Tibial artery (tissue), 4 donors: ENCODE results near the gene EPB41L4B.

Experiments used
- DNase-seq, 2 donors: peaks; one replicate each; pipeline ENCODE4 v3.0.0-alpha.2; 2019
- H3K27ac ChIP-seq, 2 donors: fragments of 200-600 bp; sonication (generic) in 1 of 2; 1 replicate in 1 of 2; 2 replicates in 1 of 2; pipeline ENCODE4 v1.5.1; 2018 to 2019; ENCODE audit warnings: mild to moderate bottlenecking in 1 of 2
- H3K27me3 ChIP-seq, 2 donors: fragments of 200-600 bp; sonication (generic) in 1 of 2; one replicate each; pipeline versions ENCODE4 v1.5.1 to v1.6.0; 2016 to 2019
- H3K36me3 ChIP-seq, 3 donors: fragments of 200-600 bp; sonication (generic) in 2 of 3; one replicate each; pipeline ENCODE4 v1.5.1; 2016 to 2019; ENCODE audit warnings: mild to moderate bottlenecking in 2 of 3
- H3K4me1 ChIP-seq, 4 donors: fragments of 200-600 bp; sonication (generic) in 2 of 4; 1 replicate in 3 of 4; 2 replicates in 1 of 4; pipeline ENCODE4 v1.5.1; 2016 to 2019
- H3K4me3 ChIP-seq, 2 donors: fragments of 200-600 bp; sonication (generic) in 1 of 2; 1 replicate in 1 of 2; 2 replicates in 1 of 2; pipeline ENCODE4 v1.5.1; 2018 to 2019; ENCODE audit warnings: mild to moderate bottlenecking in 2 of 2
- H3K9me3 ChIP-seq, 3 donors: fragments of 200-600 bp; sonication (generic) in 1 of 3; one replicate each; pipeline ENCODE4 v1.5.1; 2016 to 2019
- intact Hi-C: fragments of 100-400 bp; cut with DNase I; formaldehyde crosslinking; loops from one replicate; pipeline ENCODE4 v1.15.0; 2023; ENCODE audit warnings: low total_unique reads
- TF ChIP-seq, protein P1 (sequence below), 2 experiments: fragments of 200-600 bp in 1 of 2; fragments of 450-650 bp in 1 of 2; IDR thresholded peaks; one replicate each; pipeline ENCODE4 v1.5.1; 2017 to 2019; ENCODE audit warnings: antibody characterized with exemption in 2 of 2, mild to moderate bottlenecking in 1 of 2, moderate library complexity in 1 of 2

Gene EPB41L4B

GRCh38 chr9:109149089-109149488 is 171.8 kb downstream of the EPB41L4B start:
- Histone ChIP-seq H3K27me3 (no peaks in the 10 kb centered on the region), H3K4me3 (no peak overlapping the region), H3K9me3 (no peaks in the 10 kb centered on the region), H3K4me1 (no peaks in the 10 kb centered on the region), H3K36me3 (no peaks in the 10 kb centered on the region), H3K27ac (no peak overlapping the region)
- intact Hi-C loops, result no loop called here
- TF ChIP-seq, protein P1, sequence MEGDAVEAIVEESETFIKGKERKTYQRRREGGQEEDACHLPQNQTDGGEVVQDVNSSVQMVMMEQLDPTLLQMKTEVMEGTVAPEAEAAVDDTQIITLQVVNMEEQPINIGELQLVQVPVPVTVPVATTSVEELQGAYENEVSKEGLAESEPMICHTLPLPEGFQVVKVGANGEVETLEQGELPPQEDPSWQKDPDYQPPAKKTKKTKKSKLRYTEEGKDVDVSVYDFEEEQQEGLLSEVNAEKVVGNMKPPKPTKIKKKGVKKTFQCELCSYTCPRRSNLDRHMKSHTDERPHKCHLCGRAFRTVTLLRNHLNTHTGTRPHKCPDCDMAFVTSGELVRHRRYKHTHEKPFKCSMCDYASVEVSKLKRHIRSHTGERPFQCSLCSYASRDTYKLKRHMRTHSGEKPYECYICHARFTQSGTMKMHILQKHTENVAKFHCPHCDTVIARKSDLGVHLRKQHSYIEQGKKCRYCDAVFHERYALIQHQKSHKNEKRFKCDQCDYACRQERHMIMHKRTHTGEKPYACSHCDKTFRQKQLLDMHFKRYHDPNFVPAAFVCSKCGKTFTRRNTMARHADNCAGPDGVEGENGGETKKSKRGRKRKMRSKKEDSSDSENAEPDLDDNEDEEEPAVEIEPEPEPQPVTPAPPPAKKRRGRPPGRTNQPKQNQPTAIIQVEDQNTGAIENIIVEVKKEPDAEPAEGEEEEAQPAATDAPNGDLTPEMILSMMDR (IDR thresholded peaks at IDR 0.05), result no peak
- no peak for DNase-seq

DNA sequence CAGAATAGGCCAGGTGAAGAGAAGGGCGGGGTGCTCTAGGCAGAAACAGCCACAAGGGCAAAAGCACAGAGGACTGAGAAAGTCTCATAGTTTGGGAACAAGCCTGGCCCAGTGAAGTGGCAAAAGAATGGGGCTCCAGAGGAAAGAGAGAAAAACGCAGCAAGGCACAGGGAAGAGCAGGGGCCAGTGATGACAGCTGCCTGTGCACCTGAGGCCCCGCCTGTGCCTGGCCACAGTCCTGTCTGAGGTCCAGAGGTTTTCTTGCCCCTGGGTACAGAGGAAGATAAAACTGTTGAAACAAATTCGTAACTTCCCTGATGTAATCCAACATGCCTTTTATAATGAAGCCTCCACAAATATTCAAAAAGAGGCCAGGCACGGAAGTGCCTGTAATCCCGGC is 175.8 kb downstream of the EPB41L4B start:
- no peaks in the 10 kb centered on the region for H3K9me3 ChIP-seq
- H3K4me1 ChIP-seq, result no peaks in the 10 kb centered on the region
- no peaks in the 10 kb centered on the region for H3K36me3 ChIP-seq
- no peak for DNase-seq
- no peaks in the 10 kb centered on the region for H3K27me3 ChIP-seq
- TF ChIP-seq, protein P1 (IDR thresholded peaks at IDR 0.05), result no peak
- no peak overlapping the region for H3K27ac ChIP-seq
- H3K4me3 ChIP-seq, result no peak overlapping the region
- intact Hi-C loops, result no loop called here

DNA sequence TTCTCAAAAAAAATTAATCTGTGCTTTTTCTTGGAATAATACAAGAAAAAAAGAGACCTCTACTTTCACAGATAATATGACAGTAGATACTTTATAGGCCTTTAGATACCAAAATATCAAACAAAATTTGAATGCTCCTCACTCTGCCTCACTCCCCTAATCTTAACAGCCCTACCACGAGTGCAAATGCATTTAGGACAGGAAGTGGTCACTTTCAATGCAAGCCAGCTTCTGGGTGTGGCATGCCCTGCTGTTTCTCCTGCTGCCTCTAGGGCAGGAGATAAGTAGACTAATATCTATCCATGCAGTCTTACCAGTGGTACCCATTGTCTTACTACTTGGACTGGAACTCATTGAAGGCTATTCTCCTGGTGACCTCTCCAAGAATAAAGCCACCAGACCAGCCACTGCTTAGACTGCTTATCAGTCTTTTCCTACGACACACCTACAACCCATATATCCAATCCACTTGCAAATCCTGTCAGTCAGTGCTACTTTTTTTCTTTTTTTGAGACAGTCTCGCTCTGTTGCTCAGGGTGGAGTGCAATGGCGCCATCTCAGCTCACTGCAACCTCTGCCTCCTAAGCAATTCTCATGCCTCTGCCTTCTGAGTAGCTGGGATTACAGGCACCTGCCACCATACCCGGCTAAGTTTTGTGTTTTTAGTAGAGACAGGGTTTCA is 176.8 kb downstream of the EPB41L4B start:
- Histone ChIP-seq H3K27me3 (no peaks in the 10 kb centered on the region), H3K36me3 (no peaks in the 10 kb centered on the region), H3K27ac (no peak overlapping the region), H3K4me1 (no peaks in the 10 kb centered on the region), H3K9me3 (no peaks in the 10 kb centered on the region), H3K4me3 (no peak overlapping the region)
- no peak for DNase-seq
- intact Hi-C loops, result no loop called here
- TF ChIP-seq, protein P1 (IDR thresholded peaks at IDR 0.05), result no peak

DNA sequence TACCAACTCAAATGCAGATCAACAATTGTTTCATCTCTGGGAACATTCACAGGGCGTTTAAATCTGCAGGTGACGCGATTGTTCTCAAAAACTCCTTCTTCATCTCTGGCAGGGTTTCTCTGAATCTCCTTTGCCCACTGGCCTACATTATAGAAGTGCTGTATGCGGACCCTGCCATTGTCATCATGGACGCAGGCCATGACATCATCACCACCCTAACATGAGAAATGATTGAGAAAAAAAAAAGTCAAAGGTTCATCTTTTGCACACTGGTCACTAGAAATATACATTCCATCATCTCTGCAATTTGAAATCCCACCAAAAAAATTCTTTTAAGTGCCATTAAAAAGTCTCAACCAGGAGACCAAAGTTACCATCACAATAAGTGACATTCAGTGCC is 179.5 kb downstream of the EPB41L4B start:
- Histone ChIP-seq H3K36me3 (no peaks in the 10 kb centered on the region), H3K4me3 (no peak overlapping the region), H3K27ac (no peak overlapping the region), H3K9me3 (no peaks in the 10 kb centered on the region), H3K4me1 (no peaks in the 10 kb centered on the region), H3K27me3 (no peaks in the 10 kb centered on the region)
- intact Hi-C loops, result no loop called here
- TF ChIP-seq, protein P1 (IDR thresholded peaks at IDR 0.05), result no peak
- no peak for DNase-seq

- Histone ChIP-seq H3K27me3 (no peaks in the 10 kb centered on the region), H3K9me3 (no peaks in the 10 kb centered on the region), H3K4me1 (no peaks in the 10 kb centered on the region), H3K4me3 (no peak overlapping the region), H3K36me3 (no peaks in the 10 kb centered on the region), H3K27ac (no peak overlapping the region)
- no peak for DNase-seq
- TF ChIP-seq, protein P1 (IDR thresholded peaks at IDR 0.05), result no peak
- intact Hi-C loops, result no loop called here
These were observed 181.0 kb downstream of the EPB41L4B start for GRCh38 chr9:109139851-109140250.

- no peaks in the 10 kb centered on the region for H3K9me3 ChIP-seq
- H3K27ac ChIP-seq, result no peak overlapping the region
- no peaks in the 10 kb centered on the region for H3K36me3 ChIP-seq
- H3K4me3 ChIP-seq, result no peak overlapping the region
- intact Hi-C loops, result no loop called here
- no peaks in the 10 kb centered on the region for H3K27me3 ChIP-seq
- TF ChIP-seq, protein P1 (IDR thresholded peaks at IDR 0.05), result no peak
- DNase-seq, result no peak
- no peaks in the 10 kb centered on the region for H3K4me1 ChIP-seq
These were observed 182.4 kb downstream of the EPB41L4B start for GRCh38 chr9:109138421-109138820.
